SK-N-SH (cell line): ENCODE results near the gene LRRC3B.

Source experiments
- CHD2 ChIP-seq: fragments of 150-350 bp; IDR thresholded peaks from 2 replicates; pipeline ENCODE4 v1.6.1; 2018; ENCODE audit warnings: low read length; ENCODE audit not compliant: partially characterized antibody
- MXI1 ChIP-seq: IDR thresholded peaks from 2 replicates; pipeline ENCODE4 v1.6.1; 2012; ENCODE audit warnings: mild to moderate bottlenecking, low read depth, low read length, improper control_type of control experiment
- NRF1 ChIP-seq: IDR thresholded peaks from 2 replicates; pipeline ENCODE4 v1.6.1; 2012; ENCODE audit warnings: low read depth, mild to moderate bottlenecking, low read length
- POLR2AphosphoS5 ChIP-seq: IDR thresholded peaks from 2 replicates; pipeline ENCODE4 v1.6.1; 2012; ENCODE audit warnings: low read depth, low read length
- RAD21 ChIP-seq: IDR thresholded peaks from 2 replicates; pipeline ENCODE4 v1.6.1; 2012; ENCODE audit warnings: mild to moderate bottlenecking, low read length
- TF ChIP-seq, protein P1 (sequence below): fragments of 150-350 bp; IDR thresholded peaks from 2 replicates; pipeline ENCODE4 v1.6.1; 2017; ENCODE audit warnings: antibody characterized with exemption, low read length, low read depth, borderline replicate concordance
- TF ChIP-seq, protein P2 (sequence below): fragments of 200-600 bp; sonication (generic); IDR thresholded peaks from 2 replicates; pipeline ENCODE4 v1.6.1; 2017; ENCODE audit warnings: antibody characterized with exemption, mild to moderate bottlenecking, moderate library complexity
- TF ChIP-seq, protein P3 (sequence below): IDR thresholded peaks from 2 replicates; pipeline ENCODE4 v1.4.0; 2012; ENCODE audit warnings: low read depth, borderline replicate concordance

DNA sequence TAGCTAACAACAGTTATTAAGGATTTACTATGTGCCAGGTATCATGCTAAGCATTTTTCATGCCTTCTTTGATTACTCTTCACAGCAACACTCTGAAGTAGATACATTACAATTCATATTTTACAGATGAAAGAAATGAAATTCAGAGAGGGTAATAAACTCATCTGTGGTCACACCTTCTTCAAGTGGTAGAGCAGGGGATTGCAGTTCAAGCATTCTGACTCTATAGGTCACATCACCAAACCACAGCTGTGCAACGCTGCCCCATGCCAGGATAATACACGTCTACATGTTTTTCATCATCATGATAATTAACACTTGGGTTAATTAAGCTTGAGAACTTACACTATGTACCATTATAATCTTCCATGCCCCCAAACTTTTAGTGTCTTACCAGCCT, 98.5 kb downstream of the LRRC3B start:
- TF ChIP-seq, protein P1, sequence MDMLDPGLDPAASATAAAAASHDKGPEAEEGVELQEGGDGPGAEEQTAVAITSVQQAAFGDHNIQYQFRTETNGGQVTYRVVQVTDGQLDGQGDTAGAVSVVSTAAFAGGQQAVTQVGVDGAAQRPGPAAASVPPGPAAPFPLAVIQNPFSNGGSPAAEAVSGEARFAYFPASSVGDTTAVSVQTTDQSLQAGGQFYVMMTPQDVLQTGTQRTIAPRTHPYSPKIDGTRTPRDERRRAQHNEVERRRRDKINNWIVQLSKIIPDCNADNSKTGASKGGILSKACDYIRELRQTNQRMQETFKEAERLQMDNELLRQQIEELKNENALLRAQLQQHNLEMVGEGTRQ, result no peak
- TF ChIP-seq RAD21, result no peak
- TF ChIP-seq MXI1, result no peak
- TF ChIP-seq, protein P2, sequence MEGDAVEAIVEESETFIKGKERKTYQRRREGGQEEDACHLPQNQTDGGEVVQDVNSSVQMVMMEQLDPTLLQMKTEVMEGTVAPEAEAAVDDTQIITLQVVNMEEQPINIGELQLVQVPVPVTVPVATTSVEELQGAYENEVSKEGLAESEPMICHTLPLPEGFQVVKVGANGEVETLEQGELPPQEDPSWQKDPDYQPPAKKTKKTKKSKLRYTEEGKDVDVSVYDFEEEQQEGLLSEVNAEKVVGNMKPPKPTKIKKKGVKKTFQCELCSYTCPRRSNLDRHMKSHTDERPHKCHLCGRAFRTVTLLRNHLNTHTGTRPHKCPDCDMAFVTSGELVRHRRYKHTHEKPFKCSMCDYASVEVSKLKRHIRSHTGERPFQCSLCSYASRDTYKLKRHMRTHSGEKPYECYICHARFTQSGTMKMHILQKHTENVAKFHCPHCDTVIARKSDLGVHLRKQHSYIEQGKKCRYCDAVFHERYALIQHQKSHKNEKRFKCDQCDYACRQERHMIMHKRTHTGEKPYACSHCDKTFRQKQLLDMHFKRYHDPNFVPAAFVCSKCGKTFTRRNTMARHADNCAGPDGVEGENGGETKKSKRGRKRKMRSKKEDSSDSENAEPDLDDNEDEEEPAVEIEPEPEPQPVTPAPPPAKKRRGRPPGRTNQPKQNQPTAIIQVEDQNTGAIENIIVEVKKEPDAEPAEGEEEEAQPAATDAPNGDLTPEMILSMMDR, result no peak
- no peak for TF ChIP-seq CHD2
- TF ChIP-seq POLR2AphosphoS5, result no peak
- TF ChIP-seq, protein P3, sequence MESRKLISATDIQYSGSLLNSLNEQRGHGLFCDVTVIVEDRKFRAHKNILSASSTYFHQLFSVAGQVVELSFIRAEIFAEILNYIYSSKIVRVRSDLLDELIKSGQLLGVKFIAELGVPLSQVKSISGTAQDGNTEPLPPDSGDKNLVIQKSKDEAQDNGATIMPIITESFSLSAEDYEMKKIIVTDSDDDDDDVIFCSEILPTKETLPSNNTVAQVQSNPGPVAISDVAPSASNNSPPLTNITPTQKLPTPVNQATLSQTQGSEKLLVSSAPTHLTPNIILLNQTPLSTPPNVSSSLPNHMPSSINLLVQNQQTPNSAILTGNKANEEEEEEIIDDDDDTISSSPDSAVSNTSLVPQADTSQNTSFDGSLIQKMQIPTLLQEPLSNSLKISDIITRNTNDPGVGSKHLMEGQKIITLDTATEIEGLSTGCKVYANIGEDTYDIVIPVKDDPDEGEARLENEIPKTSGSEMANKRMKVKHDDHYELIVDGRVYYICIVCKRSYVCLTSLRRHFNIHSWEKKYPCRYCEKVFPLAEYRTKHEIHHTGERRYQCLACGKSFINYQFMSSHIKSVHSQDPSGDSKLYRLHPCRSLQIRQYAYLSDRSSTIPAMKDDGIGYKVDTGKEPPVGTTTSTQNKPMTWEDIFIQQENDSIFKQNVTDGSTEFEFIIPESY, result no peak
- no peak for TF ChIP-seq NRF1
